Muscle of back (tissue), 11 donors: ENCODE measurements around the gene SLC19A2. TPM values are rescaled to one million over a fixed set of nuclear protein-coding genes. Genes with fewer than 3 reads are reported as not detected.

Experiments used
- DNase-seq, 3 donors: peaks; one replicate each; pipeline versions ENCODE4 v3.0.0 to v3.0.0-alpha.2; 2013
- polyA plus RNA-seq, 10 donors: library from polyadenylated mRNA; unstranded; fragments of 120-200 nt; gene quantifications; one replicate each; pipeline ENCODE4 v1.2.1, GENCODE V29; 2013; ENCODE audit not compliant: insufficient read length in 10 of 10

Gene SLC19A2
- polyA plus RNA-seq, 10 donors = 5.7 to 8.2 (median 7.7) TPM

DNA sequence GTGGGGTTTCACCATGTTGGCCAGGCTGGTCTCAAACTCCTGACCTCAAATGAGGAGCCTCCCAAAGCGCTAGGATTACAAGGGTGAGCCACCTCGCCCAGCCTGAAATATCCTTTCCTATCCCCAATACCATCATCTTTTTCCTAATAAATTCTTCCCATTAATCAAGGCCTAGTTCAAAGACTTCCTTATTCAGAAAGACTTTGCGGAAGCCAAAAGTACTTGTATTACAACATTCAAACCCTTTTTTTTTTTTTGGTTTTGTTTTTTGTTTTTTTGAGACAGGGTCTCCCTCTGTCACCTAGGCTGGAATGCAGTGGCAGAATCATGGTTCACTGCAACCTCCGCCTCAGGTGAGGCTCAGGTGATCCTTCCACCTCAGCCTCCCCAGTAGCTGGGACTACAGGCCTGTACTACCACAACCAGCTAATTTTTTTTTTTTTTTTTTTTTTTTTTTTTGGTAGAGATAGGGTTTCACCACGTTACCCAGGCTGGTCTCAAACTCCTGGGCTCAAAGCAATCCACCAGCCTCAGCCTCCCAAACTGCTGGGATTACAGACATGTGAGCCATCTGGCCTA, 7.6 kb downstream of the SLC19A2 start:
- DNase-seq = no peak

DNA sequence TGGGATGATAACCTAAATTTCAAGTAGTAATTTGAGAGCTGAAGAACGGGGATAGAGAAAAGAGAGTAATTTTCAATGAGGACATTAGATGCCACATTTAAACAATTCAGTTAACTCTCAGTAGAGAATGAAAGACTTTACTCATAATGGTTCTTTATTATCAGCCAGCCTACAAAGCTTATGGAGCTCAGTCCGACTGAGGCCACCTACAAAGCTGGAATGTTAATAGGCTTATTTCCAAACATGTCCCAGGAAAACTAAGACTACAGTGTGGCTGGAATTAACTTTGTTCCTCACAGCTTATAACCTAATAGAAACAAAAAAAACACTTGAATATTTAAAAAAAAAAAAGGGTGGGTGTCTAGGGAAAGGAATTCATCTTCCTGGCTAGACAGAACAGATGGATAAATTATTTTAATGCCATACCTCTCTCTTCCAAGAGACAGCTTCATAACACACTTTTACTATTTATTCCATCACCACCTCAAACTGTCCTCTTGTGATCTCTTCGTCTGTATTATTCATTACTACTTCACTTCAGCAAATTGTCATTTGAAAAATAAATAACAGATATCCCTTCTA, 9.8 kb downstream of the SLC19A2 start:
- no peak for DNase-seq

GRCh38 chr1:169474302-169474995, 11.3 kb downstream of the SLC19A2 start:
- no peak for DNase-seq

- DNase-seq = no peak
These were observed 12.4 kb downstream of the SLC19A2 start for GRCh38 chr1:169473347-169473746.

DNA sequence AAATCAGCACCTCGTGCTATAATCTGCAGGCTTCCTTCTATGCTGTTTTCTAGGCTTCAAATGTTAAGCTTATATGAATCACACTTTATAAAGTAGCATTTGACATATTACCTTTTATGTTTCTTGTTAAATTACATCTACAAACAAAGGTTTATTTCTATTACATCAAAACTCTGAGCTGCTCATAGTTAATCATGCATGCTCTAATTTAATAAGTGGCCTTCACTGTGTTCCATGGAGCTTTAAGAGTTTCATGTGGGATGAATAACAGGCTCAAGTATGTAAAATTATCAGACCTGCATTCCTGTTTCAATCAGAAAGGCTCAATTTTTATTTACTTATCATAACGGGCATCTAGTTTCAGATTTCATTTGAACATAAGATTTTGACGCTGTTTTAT, 13.0 kb downstream of the SLC19A2 start:
- DNase-seq = no peak

DNA sequence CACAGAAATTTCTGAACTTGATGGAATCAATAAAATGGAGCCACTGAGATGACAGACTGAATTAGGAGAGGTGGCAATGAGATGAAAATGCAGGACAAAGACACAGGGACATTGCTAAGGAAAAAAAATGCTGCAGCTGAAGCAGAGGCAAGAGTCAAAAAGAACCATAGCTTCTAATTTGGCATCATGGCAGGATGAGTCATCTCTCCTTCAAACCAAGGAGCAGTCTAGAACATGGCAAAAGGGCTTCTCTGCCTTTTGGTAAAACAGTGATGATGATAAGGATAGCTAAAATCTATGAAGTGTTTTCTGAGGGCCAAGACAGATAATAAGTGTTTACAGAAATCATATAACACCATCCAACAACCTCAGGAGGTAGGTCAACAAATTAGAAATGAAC, 16.8 kb downstream of the SLC19A2 start:
- DNase-seq = no peak

- peak in 2 of 3 donors; percentile 35 to 61 for DNase-seq
These were observed 19.2 kb downstream of the SLC19A2 start for GRCh38 chr1:169466259-169467230.

- DNase-seq = no peak
These were observed 20.5 kb downstream of the SLC19A2 start for GRCh38 chr1:169465281-169465680.

GRCh38 chr1:169462385-169462784, 23.4 kb downstream of the SLC19A2 start:
- DNase-seq = no peak

GRCh38 chr1:169461390-169462000, 24.2 kb downstream of the SLC19A2 start:
- DNase-seq = no peak

- peak in 1 of 3 donors; percentile 6 for DNase-seq
These were observed 25.4 kb downstream of the SLC19A2 start for GRCh38 chr1:169460191-169460833.

- DNase-seq = no peak
These were observed 28.3 kb downstream of the SLC19A2 start for GRCh38 chr1:169457443-169457842.

DNA sequence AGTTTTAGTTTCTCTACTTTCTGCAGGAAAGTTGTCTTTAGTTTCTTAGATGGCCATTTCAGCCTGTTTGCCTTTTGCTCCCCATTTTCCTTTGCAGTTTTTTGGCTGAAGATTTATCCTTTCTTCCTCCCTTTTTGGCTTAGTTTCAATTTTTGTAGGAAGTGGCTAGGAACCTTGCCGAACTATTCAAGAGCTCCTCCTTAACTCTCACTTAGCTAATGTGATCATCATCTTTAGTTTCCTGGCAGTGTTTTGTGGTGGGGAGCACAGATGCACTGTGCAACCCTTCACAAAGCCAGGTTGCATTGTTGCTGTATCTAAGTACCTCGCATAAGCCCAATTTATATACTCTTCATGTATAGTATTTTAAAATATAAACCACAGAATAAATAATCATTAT, 29.7 kb downstream of the SLC19A2 start:
- DNase-seq = no peak

- no peak for DNase-seq
These were observed 32.8 kb downstream of the SLC19A2 start for GRCh38 chr1:169452921-169453320.

- DNase-seq = no peak
These were observed 34.4 kb downstream of the SLC19A2 start for GRCh38 chr1:169451218-169451824.

GRCh38 chr1:169443923-169444322, 41.8 kb downstream of the SLC19A2 start:
- no peak for DNase-seq

GRCh38 chr1:169427081-169427641, 58.6 kb downstream of the SLC19A2 start, which contains the start of gene CCDC181:
Gene CCDC181, minus strand, starts transcription at chr1:169427474. Its CDS starts 2,547 bp downstream, at chr1:169424927.
- DNase-seq = peak; percentile 51 to 89 (median 81)

DNA sequence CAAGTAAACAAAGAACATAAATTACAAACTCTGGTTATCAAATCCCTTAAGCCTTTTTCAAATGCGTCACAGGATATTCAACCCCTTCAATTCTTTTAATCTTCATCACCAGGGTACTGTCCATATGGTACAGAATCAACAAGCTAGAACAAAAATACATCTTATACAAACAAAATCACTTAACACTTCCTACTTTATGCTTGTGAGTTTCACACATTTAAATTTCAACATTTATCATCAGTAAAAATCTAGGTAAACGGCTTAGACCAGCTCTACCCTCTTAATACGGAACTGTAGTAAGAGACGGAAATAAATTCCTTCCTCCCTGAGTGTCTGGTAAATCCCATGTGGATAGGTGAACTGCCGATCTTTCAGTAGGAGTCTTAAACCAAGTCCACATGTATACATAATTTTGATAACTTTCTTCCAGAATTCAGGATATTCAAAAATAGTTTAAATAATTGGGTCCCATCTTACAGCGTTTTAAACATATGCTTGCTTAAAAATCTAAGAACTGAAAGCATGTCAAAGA, 59.5 kb downstream of the SLC19A2 start:
- peak in 1 of 3 donors; percentile 7 for DNase-seq

GRCh38 chr1:169421309-169421708, 64.4 kb downstream of the SLC19A2 start:
- no peak for DNase-seq

DNA sequence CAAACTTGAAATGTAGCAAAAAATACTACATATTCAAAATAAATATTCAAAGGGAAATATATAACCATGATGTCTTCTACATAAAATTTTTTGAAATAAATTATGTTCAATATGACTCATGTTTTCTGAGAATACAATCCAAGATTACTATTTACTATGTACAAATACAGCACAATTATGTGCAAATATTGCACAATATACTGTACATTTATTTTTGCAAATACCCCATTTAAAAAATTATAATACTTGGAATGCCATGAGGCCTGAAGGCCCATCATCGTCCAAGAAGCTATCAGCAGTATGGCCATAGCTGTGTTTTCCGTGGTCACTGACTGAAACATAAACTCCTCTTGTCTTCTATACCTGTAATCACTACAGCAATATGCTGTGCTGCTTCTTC, 70.8 kb downstream of the SLC19A2 start:
- no peak for DNase-seq
